T-helper 2 cell (primary cell): ENCODE results near the gene CHD5.
A peak's percentile ranks its signal among the peaks of the same experiment; 100 is the strongest.

Source experiments
- DNase-seq, 5 experiments: peaks; one replicate each; pipeline versions ENCODE4 v3.0.0 to v3.0.0-alpha.2; 2012 to 2022

Gene CHD5

GRCh38 chr1:6172549-6172948 lies 7.6 kb downstream of the CHD5 start:
- no peak for DNase-seq

GRCh38 chr1:6171548-6172124 lies 8.5 kb downstream of the CHD5 start:
- no peak for DNase-seq

- DNase-seq: no peak
These were observed 9.3 kb downstream of the CHD5 start for GRCh38 chr1:6170742-6171201.

DNA sequence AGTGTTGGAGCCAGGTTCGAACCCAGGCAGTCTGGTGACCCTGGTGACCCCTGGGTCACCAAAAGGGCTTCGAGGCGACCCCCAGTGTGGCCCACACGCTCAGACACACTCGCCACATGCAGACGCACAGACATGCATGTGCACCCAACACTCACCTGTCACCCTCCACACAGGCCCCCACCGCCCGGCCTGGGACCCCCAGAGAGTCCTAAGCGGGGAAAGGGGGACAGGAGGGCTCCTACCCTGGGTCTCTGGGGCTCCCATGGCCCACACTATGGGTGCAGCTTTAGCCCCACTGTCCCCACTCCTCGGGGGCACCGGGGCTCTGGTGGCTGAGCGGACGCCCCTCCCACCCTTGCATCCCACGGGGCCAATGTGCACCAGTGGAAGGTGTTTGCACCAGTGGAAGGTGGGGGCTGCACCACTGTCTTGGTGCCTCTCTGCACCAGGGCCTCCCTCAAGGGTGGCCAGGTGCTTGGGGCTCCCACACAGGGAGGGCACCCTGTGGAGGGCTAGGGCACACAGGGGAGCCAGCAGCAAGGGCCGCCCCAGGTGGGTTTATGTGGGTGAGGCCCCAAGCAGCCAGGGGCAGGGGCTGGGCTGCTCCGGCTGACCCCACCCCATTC lies 9.9 kb downstream of the CHD5 start:
- no peak for DNase-seq

GRCh38 chr1:6168947-6169586 lies 11.1 kb downstream of the CHD5 start:
- DNase-seq: no peak

DNA sequence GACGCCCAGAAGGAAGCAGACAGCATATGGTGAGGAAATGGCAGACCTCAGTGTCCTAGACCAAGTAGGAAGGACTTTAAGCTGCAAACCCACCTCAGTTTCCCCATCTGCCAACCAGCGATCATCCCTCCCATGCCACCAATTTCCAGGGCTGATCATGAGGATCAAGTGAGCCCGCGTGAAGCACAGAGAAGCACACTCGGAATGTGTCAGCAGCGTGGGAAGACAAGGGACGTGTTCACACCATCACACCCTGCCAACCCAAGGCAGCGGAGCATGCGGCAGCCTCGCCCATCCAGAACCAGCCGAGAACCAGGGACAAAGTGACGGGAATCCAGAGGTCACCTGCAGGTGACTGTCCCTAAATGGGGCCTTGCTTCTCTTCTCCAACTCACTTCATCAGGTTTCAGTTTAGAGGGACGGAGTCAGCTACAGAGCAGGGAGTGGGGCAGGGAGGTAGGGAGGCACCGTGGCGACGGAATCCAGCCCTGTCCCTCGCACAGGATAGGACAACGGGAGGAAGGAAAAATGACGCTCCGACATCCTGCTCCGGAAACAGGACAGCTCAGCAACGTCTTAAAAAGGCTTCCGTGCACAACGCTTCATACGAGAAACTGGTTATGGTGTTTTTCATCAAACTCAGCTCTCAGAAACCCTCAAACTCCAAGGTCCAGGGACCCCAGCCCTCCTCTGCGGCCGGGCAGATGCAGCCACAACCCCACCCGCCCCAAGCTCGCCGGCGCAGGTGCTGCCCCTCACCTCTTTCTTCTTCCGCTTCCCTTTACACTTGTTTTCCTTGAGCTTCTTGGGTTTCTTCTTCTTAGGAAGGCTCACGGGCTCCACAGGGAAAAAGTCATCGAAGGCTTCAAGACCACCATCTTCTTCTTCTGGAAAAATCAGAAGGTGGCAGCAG lies 12.5 kb downstream of the CHD5 start:
- no peak for DNase-seq

- DNase-seq: no peak
These were observed 13.3 kb downstream of the CHD5 start for GRCh38 chr1:6166655-6167390.

GRCh38 chr1:6166221-6166620 lies 13.9 kb downstream of the CHD5 start:
- DNase-seq: no peak

DNA sequence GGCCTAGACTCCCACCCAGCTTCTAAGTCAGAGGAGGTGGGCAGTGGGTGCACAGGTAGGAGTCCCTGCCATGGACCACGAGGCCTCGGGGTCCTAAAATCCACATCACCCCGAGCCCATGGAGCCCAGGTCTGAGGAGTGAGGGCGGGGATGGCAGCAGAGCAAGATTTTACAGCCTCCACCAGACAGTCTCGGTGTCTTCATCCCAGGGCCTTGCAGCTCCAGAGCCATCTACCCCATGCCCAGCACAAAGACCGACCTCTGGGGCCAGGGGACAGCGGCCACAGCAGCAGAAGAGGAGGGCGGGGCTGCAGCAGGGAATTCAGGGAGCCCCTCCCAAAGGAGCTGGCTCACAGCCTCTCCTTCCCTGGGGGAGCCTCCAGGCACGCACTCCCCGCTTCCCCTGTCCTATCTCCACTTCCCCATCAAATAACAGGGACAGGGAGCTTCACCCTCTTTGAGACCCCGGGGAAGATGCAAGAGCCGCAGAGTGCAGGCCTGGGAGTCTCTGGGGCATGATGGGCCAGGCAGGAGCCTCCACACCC lies 14.6 kb downstream of the CHD5 start:
- no peak for DNase-seq

DNA sequence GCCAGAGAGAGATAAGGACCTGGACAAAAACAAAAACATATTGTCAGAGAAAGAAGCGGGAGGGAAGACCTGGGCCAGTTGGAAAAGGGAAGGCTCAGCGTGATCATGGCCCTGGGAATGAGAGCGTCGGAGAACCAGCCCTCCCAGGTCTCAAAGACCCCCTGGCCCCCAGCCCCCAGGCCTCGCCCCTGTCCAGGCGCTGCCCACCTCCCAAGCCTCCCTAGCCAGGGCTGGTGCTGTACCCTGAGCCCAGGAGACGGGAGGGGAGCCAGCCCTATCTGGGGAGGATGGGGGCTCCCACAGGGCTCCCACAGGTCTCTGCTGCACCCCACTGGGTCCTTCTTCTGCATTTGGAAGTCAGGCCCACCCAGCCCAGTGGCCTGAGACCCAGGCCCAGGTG lies 15.1 kb downstream of the CHD5 start:
- DNase-seq: no peak

GRCh38 chr1:6163973-6164617 lies 16.0 kb downstream of the CHD5 start:
- DNase-seq: no peak

- DNase-seq: no peak
These were observed 16.7 kb downstream of the CHD5 start for GRCh38 chr1:6163191-6163972.

- no peak for DNase-seq
These were observed 17.3 kb downstream of the CHD5 start for GRCh38 chr1:6162773-6163172.

DNA sequence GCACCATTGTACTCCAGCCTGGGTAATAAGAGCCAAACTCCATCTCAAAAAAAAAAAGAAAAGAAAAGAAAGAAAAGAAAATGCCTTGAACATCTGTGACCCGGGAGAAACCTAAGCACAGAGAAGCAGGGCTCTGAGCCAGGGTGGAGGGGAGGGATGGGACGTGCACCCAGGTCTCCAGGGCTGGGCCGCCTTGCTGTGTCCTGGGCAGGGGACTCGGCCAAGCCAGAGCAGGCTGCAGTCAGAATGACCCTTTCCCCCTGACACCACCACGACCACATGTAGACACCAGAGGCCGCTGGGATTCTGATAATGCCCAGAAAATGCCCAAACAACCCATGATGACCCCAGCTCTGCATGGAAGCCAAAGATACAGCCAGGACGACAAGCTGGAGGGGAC lies 17.8 kb downstream of the CHD5 start:
- no peak for DNase-seq

GRCh38 chr1:6158181-6158580 lies 21.9 kb downstream of the CHD5 start:
- DNase-seq: no peak

- no peak for DNase-seq
These were observed 22.5 kb downstream of the CHD5 start for GRCh38 chr1:6157528-6158174.

DNA sequence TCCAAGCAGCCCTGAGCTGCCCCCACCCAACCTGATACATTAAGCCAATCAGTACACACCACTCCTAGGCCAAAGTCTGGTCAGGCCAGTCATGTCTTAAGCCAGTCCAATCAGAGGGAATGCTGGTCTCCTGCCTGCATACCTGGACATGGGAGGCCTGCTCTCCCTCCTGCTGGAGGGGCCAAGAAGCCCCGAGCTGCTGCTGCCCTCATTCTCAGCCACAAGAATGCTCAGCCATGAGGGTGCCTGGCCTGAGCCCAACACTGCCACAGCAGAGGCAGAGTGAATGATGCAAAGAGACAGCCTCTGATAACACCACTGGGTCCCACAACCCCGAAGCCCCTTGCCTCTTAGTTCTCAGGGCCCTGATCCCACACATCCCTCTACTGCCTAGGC lies 23.0 kb downstream of the CHD5 start:
- no peak for DNase-seq

- DNase-seq: peak in 1 of 5 experiments; percentile 9
These were observed 25.4 kb downstream of the CHD5 start for GRCh38 chr1:6154525-6155319.

DNA sequence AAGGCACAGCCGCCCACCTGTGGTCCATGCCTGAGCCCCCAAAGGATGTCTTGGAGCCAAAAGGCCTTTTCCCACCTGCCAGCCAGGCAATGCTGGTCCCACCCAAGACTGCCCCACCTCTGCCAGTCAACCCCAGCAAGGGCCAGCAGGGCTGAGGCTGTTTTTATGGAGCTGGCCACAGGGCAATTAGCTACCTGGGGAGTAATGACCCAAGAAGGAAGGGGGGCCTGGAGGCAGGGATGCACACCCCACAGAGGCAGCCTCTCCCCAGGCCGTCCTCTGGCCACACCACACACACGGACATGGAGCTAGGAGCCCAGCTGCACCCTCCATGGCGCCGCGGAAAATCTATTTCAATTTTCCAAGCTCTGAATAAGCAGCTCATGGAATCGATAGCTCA lies 27.2 kb downstream of the CHD5 start:
- DNase-seq: no peak

- DNase-seq: no peak
These were observed 27.9 kb downstream of the CHD5 start for GRCh38 chr1:6152181-6152580.
